Measurements from ENCODE around the gene IFNGR1.

Gene IFNGR1

DNA sequence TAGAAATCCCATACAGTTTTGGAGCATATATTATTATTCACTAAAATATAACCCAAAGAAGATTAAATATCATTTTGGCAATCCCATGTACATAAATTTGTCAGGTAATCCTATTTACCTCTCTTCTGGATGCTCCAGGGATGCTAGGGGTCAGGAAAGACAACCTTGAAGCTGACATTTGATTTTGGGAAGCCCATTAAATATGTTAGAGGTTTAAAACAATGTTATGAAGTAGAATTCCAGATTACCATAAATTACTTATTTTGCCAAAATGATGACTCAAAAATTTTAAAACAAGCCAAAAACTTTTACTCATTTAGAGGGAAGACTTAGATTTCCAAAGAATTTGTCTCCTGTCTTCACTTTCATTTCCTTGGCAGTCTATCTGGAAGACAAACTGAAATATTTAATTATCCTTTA lies 36.5 kb downstream of the IFNGR1 start:
- no peaks in the 10 kb centered on the region for H3K4me1 ChIP-seq (ENCODE audit: low read length)
- no peak overlapping the region for H3K4me2 ChIP-seq (ENCODE audit: low read depth, low read length)
- no peak for TF ChIP-seq EZH2 (optimal IDR thresholded peaks at IDR 0.05; ENCODE audit: low read depth, low read length)
- no peak overlapping the region for H3K9ac ChIP-seq (ENCODE audit: low read length)
- no peaks in the 10 kb centered on the region for H3K79me2 ChIP-seq (ENCODE audit: low read length)
- no peaks in the 10 kb centered on the region for H3F3A ChIP-seq (ENCODE audit: insufficient read depth, low read length)
- no peak for DNase-seq
- H3K4me3 ChIP-seq (ENCODE audit: low read length) = no peak overlapping the region
- H2AFZ ChIP-seq (ENCODE audit: low read length) = no peak overlapping the region
- H3K9me3 ChIP-seq (replicated peaks; ENCODE audit: insufficient read depth, low read length) = no peaks in the 10 kb centered on the region
- no peaks in the 10 kb centered on the region for H3K9me2 ChIP-seq (replicated peaks; ENCODE audit: insufficient read depth, low read length)
- H3K27me3 ChIP-seq (replicated peaks; ENCODE audit: insufficient read depth, low read length) = no peaks in the 10 kb centered on the region
- no peaks in the 10 kb centered on the region for H3K36me3 ChIP-seq (replicated peaks; ENCODE audit: insufficient read depth, low read length)
- H4K20me1 ChIP-seq (ENCODE audit: insufficient read depth, low read length) = no peaks in the 10 kb centered on the region
- H3K27ac ChIP-seq (ENCODE audit: low read length) = no peak overlapping the region

- no peak overlapping the region for H3K4me3 ChIP-seq (ENCODE audit: low read length)
- no peaks in the 10 kb centered on the region for H4K20me1 ChIP-seq (ENCODE audit: insufficient read depth, low read length)
- H3K36me3 ChIP-seq (replicated peaks; ENCODE audit: insufficient read depth, low read length) = no peaks in the 10 kb centered on the region
- H3K27ac ChIP-seq (ENCODE audit: low read length) = no peak overlapping the region
- no peak for TF ChIP-seq EZH2phosphoT487 (IDR thresholded peaks at IDR 0.05; ENCODE audit: low read length)
- no peak overlapping the region for H3K9ac ChIP-seq (ENCODE audit: low read length)
- no peak overlapping the region for H3K4me2 ChIP-seq (ENCODE audit: low read depth, low read length)
- no peaks in the 10 kb centered on the region for H3K79me2 ChIP-seq (ENCODE audit: low read length)
- no peaks in the 10 kb centered on the region for H3F3A ChIP-seq (ENCODE audit: insufficient read depth, low read length)
- H3K27me3 ChIP-seq (replicated peaks; ENCODE audit: insufficient read depth, low read length) = no peaks in the 10 kb centered on the region
- no peak overlapping the region for H2AFZ ChIP-seq (ENCODE audit: low read length)
- no peaks in the 10 kb centered on the region for H3K4me1 ChIP-seq (ENCODE audit: low read length)
- no peaks in the 10 kb centered on the region for H3K9me3 ChIP-seq (replicated peaks; ENCODE audit: insufficient read depth, low read length)
- no peak for DNase-seq
- no peaks in the 10 kb centered on the region for H3K9me2 ChIP-seq (replicated peaks; ENCODE audit: insufficient read depth, low read length)
Observed at GRCh38 chr6:137181891-137182653, 37.1 kb downstream of the IFNGR1 start.

DNA sequence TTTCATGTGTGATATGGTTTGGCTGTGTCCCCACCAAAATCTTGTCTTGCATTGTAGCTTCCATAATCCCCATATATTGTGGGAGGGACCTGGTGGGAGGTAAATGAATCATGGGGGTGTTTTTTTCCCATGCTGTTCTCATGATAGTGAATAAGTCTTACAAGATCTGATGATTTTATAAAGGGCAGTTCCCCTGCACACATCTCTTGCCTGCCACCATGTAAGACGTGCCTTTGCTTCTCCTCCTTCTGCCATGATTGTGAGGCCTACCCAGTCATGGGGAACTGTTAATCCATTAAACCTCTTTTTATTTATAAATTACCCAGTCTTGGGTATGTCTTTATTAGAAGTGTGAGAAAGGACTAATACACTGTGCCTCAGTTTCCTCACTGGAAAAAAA lies 41.6 kb downstream of the IFNGR1 start:
- Histone ChIP-seq H2AFZ (ENCODE audit: low read length) (no peak overlapping the region), H4K20me1 (ENCODE audit: insufficient read depth, low read length) (no peaks in the 10 kb centered on the region), H3F3A (ENCODE audit: insufficient read depth, low read length) (no peaks in the 10 kb centered on the region), H3K9me2 (replicated peaks; ENCODE audit: insufficient read depth, low read length) (no peaks in the 10 kb centered on the region), H3K4me3 (ENCODE audit: low read length) (no peak overlapping the region), H3K27me3 (replicated peaks; ENCODE audit: insufficient read depth, low read length) (no peaks in the 10 kb centered on the region), H3K79me2 (ENCODE audit: low read length) (no peaks in the 10 kb centered on the region), H3K4me2 (ENCODE audit: low read depth, low read length) (no peak overlapping the region), H3K27ac (ENCODE audit: low read length) (no peak overlapping the region), H3K36me3 (replicated peaks; ENCODE audit: insufficient read depth, low read length) (no peaks in the 10 kb centered on the region), H3K4me1 (ENCODE audit: low read length) (no peaks in the 10 kb centered on the region), H3K9me3 (replicated peaks; ENCODE audit: insufficient read depth, low read length) (no peaks in the 10 kb centered on the region), H3K9ac (ENCODE audit: low read length) (no peak overlapping the region)
- DNase-seq = no peak
- TF ChIP-seq CTCF (IDR thresholded peaks at IDR 0.05; ENCODE audit: low read length) = no peak
- no peak for TF ChIP-seq EZH2phosphoT487 (IDR thresholded peaks at IDR 0.05; ENCODE audit: low read length)
- TF ChIP-seq EZH2 (optimal IDR thresholded peaks at IDR 0.05; ENCODE audit: low read depth, low read length) = no peak

GRCh38 chr6:137176729-137177128 lies 42.5 kb downstream of the IFNGR1 start:
- H3K4me2 ChIP-seq (ENCODE audit: low read depth, low read length) = no peak overlapping the region
- no peaks in the 10 kb centered on the region for H3K9me3 ChIP-seq (replicated peaks; ENCODE audit: insufficient read depth, low read length)
- H3K4me1 ChIP-seq (ENCODE audit: low read length) = no peaks in the 10 kb centered on the region
- H2AFZ ChIP-seq (ENCODE audit: low read length) = no peak overlapping the region
- no peaks in the 10 kb centered on the region for H3K79me2 ChIP-seq (ENCODE audit: low read length)
- no peaks in the 10 kb centered on the region for H4K20me1 ChIP-seq (ENCODE audit: insufficient read depth, low read length)
- no peak for DNase-seq
- TF ChIP-seq EZH2 (optimal IDR thresholded peaks at IDR 0.05; ENCODE audit: low read depth, low read length) (no peak), EZH2phosphoT487 (IDR thresholded peaks at IDR 0.05; ENCODE audit: low read length) (no peak), CTCF (IDR thresholded peaks at IDR 0.05; ENCODE audit: low read length) (no peak)
- H3K36me3 ChIP-seq (replicated peaks; ENCODE audit: insufficient read depth, low read length) = no peaks in the 10 kb centered on the region
- no peak overlapping the region for H3K27ac ChIP-seq (ENCODE audit: low read length)
- H3K9ac ChIP-seq (ENCODE audit: low read length) = no peak overlapping the region
- no peaks in the 10 kb centered on the region for H3K9me2 ChIP-seq (replicated peaks; ENCODE audit: insufficient read depth, low read length)
- H3F3A ChIP-seq (ENCODE audit: insufficient read depth, low read length) = no peaks in the 10 kb centered on the region
- H3K27me3 ChIP-seq (replicated peaks; ENCODE audit: insufficient read depth, low read length) = no peaks in the 10 kb centered on the region
- no peak overlapping the region for H3K4me3 ChIP-seq (ENCODE audit: low read length)
